HUES6 (cell line): Measurements from ENCODE around the gene CTNND2.

Source experiments
- H3K27ac ChIP-seq: 2 replicates; pipeline ENCODE4 v1.7.0; 2013; ENCODE audit warnings: low read depth, mild to moderate bottlenecking, low read length, inconsistent platforms
- H3K27me3 ChIP-seq: 2 replicates; pipeline ENCODE4 v1.6.1; 2013; ENCODE audit warnings: low read length; ENCODE audit not compliant: control insufficient read depth, insufficient read depth
- H3K36me3 ChIP-seq: 2 replicates; pipeline ENCODE4 v1.6.1; 2013; ENCODE audit warnings: low read length; ENCODE audit not compliant: control insufficient read depth, insufficient read depth
- H3K4me1 ChIP-seq: 2 replicates; pipeline ENCODE4 v1.6.1; 2013; ENCODE audit warnings: low read length; ENCODE audit not compliant: control insufficient read depth, insufficient read depth
- H3K4me3 ChIP-seq: 2 replicates; pipeline ENCODE4 v1.5.1; 2013; ENCODE audit warnings: low read depth, low read length
- H3K9ac ChIP-seq: one replicate; pipeline ENCODE4 v1.6.1; 2013; ENCODE audit warnings: mild to moderate bottlenecking, low read length
- H3K9me3 ChIP-seq: 2 replicates; pipeline ENCODE4 v1.6.1; 2013; ENCODE audit warnings: low read depth, low read length; ENCODE audit not compliant: control insufficient read depth, insufficient read depth

CTNND2 gene

DNA sequence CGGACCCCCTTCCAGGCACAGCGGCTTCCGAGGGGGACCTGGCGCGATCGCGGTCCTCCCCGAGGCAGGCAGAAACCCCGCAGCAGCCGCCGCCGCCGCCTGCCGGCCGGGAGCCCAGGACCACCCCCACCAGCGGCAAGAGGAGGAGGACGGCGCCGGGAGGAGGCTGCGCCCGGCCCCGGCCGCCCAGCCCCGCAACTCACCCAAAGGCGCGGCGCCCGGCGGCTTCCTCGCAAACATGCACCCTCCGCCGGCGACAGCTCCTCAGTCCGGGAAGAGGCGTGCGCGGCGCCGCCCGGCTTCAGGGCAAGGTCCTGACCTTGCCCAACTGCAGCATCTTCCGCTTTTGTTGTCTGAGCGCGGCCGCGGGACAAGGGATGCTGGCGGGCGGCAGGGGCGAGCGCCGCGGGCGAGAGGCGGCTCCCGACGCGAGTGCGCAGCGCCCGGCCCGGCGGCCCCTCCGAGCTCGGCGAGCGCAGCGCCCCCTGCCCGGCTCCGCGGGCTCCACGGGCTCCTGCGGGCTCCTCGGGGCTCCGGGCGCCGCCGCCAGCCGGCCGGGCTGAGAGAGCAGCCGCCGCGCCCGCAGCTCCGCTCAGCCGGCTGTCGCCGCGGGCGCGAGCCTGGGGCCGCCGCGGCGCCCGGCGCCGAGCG lies 507 bp downstream of the CTNND2 start:
- Histone ChIP-seq H3K36me3 (no peaks in the 10 kb centered on the region), H3K9me3 (no peaks in the 10 kb centered on the region), H3K4me1 (peaks cover 9% of the 10 kb centered on the region), H3K27ac (no peak overlapping the region), H3K4me3 (peak overlapping the region; percentile 71), H3K9ac (no peak overlapping the region), H3K27me3 (peaks cover 56% of the 10 kb centered on the region)

DNA sequence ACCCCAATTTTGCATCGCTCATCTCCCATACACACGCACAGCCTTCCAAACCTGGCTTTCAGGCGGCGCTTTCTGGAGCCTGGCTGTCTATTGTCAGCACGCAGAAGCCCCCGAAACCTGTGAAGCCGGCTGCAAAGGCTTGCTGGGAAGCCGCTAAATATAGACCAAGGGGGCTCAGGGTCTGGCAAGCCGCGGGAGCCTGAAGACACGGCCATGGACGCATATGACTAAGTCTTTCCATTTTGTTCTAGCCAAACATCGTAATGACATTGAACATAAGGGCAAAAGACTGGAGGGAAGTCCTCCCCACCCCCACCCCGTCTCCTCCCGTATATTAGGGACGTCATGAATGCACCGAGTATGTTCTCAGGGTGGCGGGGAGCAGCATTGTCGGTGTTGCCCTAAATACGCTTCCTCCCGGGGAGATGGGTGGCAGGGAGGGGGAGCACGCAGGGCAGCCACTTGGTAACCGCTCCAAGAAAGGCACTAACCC lies 1.1 kb downstream of the CTNND2 start:
- Histone ChIP-seq H3K9ac (no peak overlapping the region), H3K9me3 (no peaks in the 10 kb centered on the region), H3K27me3 (peaks cover 56% of the 10 kb centered on the region), H3K4me3 (peak overlapping the region; percentile 71), H3K27ac (no peak overlapping the region), H3K4me1 (peaks cover 9% of the 10 kb centered on the region), H3K36me3 (no peaks in the 10 kb centered on the region)

DNA sequence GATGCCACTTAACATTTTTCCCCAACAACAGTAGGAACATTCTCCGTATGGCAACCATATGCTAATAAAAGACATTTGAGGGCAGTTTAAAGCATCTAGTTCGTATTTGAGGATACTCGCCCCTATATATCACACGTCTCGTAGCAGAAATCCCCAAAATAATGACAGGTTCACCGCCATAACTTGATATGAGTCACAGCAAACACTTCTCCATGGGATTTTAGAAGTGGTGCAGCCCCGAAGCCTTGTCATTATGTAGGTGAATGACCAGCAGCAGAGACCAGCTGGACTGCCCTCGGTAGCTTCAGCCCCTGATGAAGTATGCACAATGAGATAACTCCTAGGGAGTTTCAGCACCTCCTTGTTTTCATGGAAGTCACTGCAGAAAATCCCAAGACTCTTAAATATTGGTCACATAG lies 2.0 kb downstream of the CTNND2 start:
- H3K9me3 ChIP-seq, result no peaks in the 10 kb centered on the region
- H3K27me3 ChIP-seq, result peaks cover 56% of the 10 kb centered on the region

DNA sequence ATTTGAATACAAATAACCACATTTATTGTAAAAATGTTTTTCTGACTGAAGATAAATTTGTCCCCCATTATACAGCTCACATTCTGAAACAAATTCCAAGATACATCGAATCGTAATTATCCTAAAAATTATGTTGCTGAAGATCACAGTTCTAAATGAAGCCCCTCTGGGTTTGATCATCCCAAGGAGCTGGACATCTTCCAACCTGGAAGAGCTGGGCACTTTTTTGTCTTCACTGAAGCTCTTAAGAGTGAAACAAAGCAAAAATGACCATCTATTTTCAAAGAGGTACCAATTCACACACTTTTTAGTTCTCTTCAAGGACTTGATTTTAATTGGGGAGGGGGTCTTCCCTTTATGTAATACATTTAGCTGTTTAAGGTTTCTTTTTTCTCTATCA lies 5.5 kb downstream of the CTNND2 start:
- H3K27me3 ChIP-seq, result peaks cover 34% of the 10 kb centered on the region
- no peak overlapping the region for H3K4me3 ChIP-seq
- H3K9me3 ChIP-seq, result no peaks in the 10 kb centered on the region
- H3K9ac ChIP-seq, result no peak overlapping the region
- no peaks in the 10 kb centered on the region for H3K36me3 ChIP-seq
- no peak overlapping the region for H3K27ac ChIP-seq
- no peaks in the 10 kb centered on the region; the same call in 1 of the 2 replicates for H3K4me1 ChIP-seq

More for the DNA sequence above, 2.0 kb downstream of the CTNND2 start:
- Histone ChIP-seq H3K4me3 (no peak overlapping the region), H3K9ac (no peak overlapping the region), H3K36me3 (no peaks in the 10 kb centered on the region), H3K27ac (no peak overlapping the region), H3K4me1 (peaks cover 9% of the 10 kb centered on the region)

DNA sequence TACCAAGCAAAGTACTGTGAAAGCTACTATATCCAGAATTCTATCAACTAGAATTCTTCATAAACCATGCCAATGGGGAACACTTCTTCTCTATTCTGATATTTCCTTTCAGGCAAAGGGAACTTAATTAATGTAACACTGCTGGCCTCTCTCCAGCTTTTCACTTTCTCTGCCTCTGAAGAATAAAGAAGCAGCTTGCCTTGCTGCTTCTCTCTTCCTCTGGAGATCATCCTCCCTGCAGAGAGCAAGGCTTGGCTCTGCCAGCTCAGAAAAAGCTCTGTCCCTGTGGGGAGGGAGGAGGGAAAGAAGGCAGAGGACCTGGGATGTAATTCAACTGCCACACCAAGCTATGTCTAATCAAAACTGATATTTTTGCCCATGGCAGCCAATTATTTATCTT lies 6.5 kb downstream of the CTNND2 start:
- H3K27me3 ChIP-seq, result peaks cover 24% of the 10 kb centered on the region
- H3K9me3 ChIP-seq, result no peaks in the 10 kb centered on the region
- H3K4me1 ChIP-seq, result no peaks in the 10 kb centered on the region; the same call in 1 of the 2 replicates
- H3K9ac ChIP-seq, result no peak overlapping the region
- no peaks in the 10 kb centered on the region for H3K36me3 ChIP-seq
- H3K27ac ChIP-seq, result no peak overlapping the region
- no peak overlapping the region for H3K4me3 ChIP-seq

DNA sequence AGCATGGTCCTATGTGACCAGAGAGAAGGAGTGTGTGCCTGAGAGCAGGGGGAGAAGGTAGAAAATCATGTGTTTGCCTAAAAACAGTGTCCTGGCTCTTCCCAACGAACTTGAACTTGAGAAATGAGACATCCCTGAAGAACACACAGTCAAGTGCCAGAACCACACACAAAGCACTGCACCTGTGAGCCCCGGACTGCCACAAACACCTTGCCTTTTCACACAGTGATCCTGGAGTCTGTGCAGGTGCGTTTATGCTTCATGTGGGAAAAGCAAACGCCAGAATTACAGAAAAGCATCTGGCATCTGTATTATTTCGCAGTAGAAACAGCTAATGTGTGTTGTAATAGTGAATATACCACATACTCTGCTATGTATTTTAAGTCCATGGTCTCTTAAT lies 9.3 kb downstream of the CTNND2 start:
- Histone ChIP-seq H3K4me1 (no peaks in the 10 kb centered on the region), H3K9ac (no peak overlapping the region), H3K36me3 (no peaks in the 10 kb centered on the region), H3K27me3 (no peaks in the 10 kb centered on the region), H3K27ac (no peak overlapping the region), H3K9me3 (no peaks in the 10 kb centered on the region), H3K4me3 (no peak overlapping the region)

DNA sequence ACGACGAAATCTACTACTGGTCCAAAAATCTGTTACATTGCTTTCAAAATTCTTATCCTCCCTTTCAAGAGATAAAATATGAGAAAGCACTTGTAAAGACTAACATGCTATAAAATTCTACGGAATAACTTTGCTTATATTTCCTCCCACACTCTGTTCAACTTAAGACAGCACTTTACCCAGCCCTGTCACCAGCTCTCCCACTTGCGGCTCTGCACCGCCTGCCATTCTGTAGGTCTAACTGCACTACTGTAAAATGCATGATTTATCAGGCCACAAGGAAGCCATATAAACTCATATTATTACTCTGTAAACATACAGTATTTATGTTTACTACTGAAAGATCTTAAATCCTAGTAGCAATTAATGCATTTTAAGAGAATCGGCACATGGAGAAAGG lies 11.4 kb downstream of the CTNND2 start:
- Histone ChIP-seq H3K36me3 (no peaks in the 10 kb centered on the region), H3K9me3 (no peaks in the 10 kb centered on the region), H3K9ac (no peak overlapping the region), H3K4me1 (no peaks in the 10 kb centered on the region), H3K4me3 (no peak overlapping the region), H3K27me3 (no peaks in the 10 kb centered on the region), H3K27ac (no peak overlapping the region)

DNA sequence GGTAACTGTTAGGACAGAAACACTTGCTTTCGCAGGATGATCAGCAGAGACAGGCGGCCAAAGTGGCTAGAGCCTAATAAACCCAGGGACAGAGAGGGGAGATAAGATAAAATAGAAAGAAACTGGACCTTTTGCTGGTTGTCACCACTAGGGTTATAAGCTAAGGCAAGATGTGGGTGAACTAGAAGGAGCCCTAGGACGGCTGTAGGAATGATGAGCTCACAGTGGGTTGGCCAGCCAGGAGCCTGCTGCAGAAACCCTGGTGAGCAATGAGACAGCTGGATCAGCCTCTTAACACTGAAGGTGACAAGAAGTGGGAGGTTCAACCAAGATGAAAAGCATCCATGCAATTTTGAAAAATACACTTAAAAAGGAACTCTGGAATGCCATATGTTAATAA lies 13.5 kb downstream of the CTNND2 start:
- Histone ChIP-seq H3K27ac (no peak overlapping the region), H3K9ac (no peak overlapping the region), H3K4me3 (no peak overlapping the region), H3K36me3 (no peaks in the 10 kb centered on the region), H3K9me3 (no peaks in the 10 kb centered on the region), H3K4me1 (no peaks in the 10 kb centered on the region), H3K27me3 (no peaks in the 10 kb centered on the region)

DNA sequence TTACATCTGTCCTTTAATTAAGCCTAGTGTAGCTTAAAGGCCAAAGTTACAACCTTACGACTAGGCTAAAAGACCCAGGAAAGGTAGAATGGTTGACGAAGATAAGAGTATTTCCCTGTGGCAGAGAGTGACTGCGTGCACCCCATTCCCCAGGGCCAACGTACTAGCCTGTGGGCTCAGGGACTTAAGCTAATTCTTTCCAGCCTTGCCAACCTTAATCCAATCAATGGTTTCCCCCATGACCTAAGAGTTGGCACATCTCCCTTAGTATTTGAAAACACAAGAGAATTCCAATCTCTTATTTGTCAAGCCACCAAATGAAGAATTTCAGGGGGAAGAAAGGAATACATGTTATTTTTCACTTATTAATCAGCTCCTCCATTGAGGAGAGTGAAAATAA lies 16.0 kb downstream of the CTNND2 start:
- Histone ChIP-seq H3K9ac (no peak overlapping the region), H3K27me3 (no peaks in the 10 kb centered on the region), H3K36me3 (no peaks in the 10 kb centered on the region), H3K9me3 (no peaks in the 10 kb centered on the region), H3K4me3 (no peak overlapping the region), H3K4me1 (no peaks in the 10 kb centered on the region), H3K27ac (no peak overlapping the region)

DNA sequence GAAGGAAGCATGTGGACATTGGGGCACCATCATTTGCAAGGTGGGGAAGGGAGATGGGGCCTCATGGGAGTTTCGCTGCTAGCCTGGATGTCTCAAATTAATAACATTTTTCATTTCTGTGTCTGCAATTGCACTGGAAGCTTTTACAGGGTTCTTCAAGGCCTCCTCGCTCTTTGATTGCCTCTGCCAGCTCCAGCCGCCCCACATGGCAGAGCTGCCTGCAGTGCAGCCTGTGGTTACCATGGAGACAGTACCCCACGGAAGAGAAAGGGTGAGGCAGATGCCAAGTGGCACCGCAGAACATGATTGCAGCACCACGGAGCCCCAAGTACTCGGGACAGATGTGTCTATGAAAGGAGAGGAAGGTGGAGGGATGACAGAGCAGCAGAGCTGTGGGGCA lies 25.4 kb downstream of the CTNND2 start:
- H3K9ac ChIP-seq, result no peak overlapping the region
- H3K27ac ChIP-seq, result no peak overlapping the region
- no peak overlapping the region for H3K4me3 ChIP-seq
- no peaks in the 10 kb centered on the region for H3K27me3 ChIP-seq
- H3K4me1 ChIP-seq, result no peaks in the 10 kb centered on the region
- no peaks in the 10 kb centered on the region for H3K9me3 ChIP-seq
- H3K36me3 ChIP-seq, result no peaks in the 10 kb centered on the region

DNA sequence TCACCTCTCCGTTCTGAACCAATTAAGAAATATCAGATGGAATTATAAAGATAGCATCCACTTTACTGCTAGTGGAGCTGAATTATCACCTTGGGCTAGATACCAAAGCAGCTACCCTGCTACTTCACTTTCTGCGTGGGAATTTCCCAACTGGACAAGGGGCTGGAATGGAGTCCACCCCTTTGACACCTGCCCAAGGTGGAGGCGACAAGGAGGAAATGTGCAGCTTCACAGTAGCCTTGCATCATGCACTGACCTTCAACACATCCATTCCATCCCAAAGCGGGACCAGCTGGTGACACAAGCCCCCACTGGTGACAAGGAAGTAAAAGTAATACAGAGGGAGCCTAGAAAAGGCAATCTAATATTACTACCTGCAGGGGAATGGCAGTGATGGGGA lies 30.7 kb downstream of the CTNND2 start:
- H3K36me3 ChIP-seq, result no peaks in the 10 kb centered on the region
- no peak overlapping the region for H3K4me3 ChIP-seq
- H3K27ac ChIP-seq, result no peak overlapping the region
- no peaks in the 10 kb centered on the region for H3K4me1 ChIP-seq
- no peaks in the 10 kb centered on the region for H3K27me3 ChIP-seq
- H3K9ac ChIP-seq, result no peak overlapping the region
- H3K9me3 ChIP-seq, result no peaks in the 10 kb centered on the region
